Upper lobe of left lung (tissue), 6 donors: ENCODE data around the gene PLXNB2. TPM values are rescaled to one million over a fixed set of nuclear protein-coding genes. Genes with fewer than 3 reads are reported as not detected.

Source experiments
- ATAC-seq, 2 donors: fragments of 200-7000 bp; cut with Tn5 transposase; one replicate each; pipeline ENCODE4 v1.9.1; 2022; ENCODE audit warnings: mild to moderate bottlenecking in 2 of 2, moderate library complexity in 2 of 2; ENCODE audit not compliant: low FRiP score in 2 of 2
- DNase-seq, 2 donors: peaks; one replicate each; pipeline ENCODE4 v3.0.0-alpha.2; 2019 to 2020
- H3K27ac ChIP-seq, 4 donors: fragments of 200-600 bp; sonication (generic); one replicate each; pipeline ENCODE4 v1.5.1; 2016 to 2019
- H3K27me3 ChIP-seq, 4 donors: fragments of 200-600 bp; sonication (generic); one replicate each; pipeline ENCODE4 v1.5.1; 2017 to 2019
- H3K36me3 ChIP-seq, 4 donors: fragments of 200-600 bp; sonication (generic); one replicate each; pipeline ENCODE4 v1.5.1; 2016 to 2019
- H3K4me1 ChIP-seq, 4 donors: fragments of 200-600 bp; sonication (generic); one replicate each; pipeline ENCODE4 v1.5.1; 2018 to 2019
- H3K4me3 ChIP-seq, 4 donors: fragments of 200-600 bp; sonication (generic); one replicate each; pipeline ENCODE4 v1.5.1; 2017 to 2019; ENCODE audit warnings: mild to moderate bottlenecking in 2 of 4, moderate library complexity in 1 of 4
- H3K9me3 ChIP-seq, 4 donors: fragments of 200-600 bp; sonication (generic); one replicate each; pipeline ENCODE4 v1.5.1; 2018 to 2019
- EP300 ChIP-seq, 4 donors: sonication (generic); formaldehyde crosslinking; IDR thresholded peaks; one replicate each; pipeline ENCODE4 v1.5.1; 2017; ENCODE audit warnings: antibody characterized with exemption in 4 of 4, control low read depth in 2 of 4
- POLR2A ChIP-seq, 4 donors: fragments of 450-650 bp; IDR thresholded peaks; one replicate each; pipeline ENCODE4 v1.5.1; 2016 to 2017; ENCODE audit warnings: antibody characterized with exemption in 4 of 4, mild to moderate bottlenecking in 2 of 4
- POLR2AphosphoS5 ChIP-seq, 2 donors: sonication (generic); formaldehyde crosslinking; IDR thresholded peaks; one replicate each; pipeline ENCODE4 v1.5.1; 2017; ENCODE audit warnings: antibody characterized with exemption in 2 of 2
- WGBS, 2 donors: methylation state at CpG; one replicate each; pipeline ENCODE4 v1.1.5; 2017 to 2018; 5-methylcytosine and 5-hydroxymethylcytosine counted together
- total RNA-seq, 6 donors: library from RNA; depleted of rRNA in 4 of 6; stranded (reverse); fragments of >200 nt in 4 of 6; gene quantifications; one replicate each; pipeline versions ENCODE4 v1.1.0 to v1.2.1, GENCODE V29; 2016 to 2021
- TF ChIP-seq, protein P1 (sequence below), 6 experiments: fragments of 450-650 bp in 4 of 6; fragments of 200-600 bp in 2 of 6; sonication (generic) in 2 of 6; IDR thresholded peaks; one replicate each; pipeline ENCODE4 v1.5.1; 2016 to 2019; ENCODE audit warnings: antibody characterized with exemption in 6 of 6
- donor health status: DM: no; HTN: no; CAD: no; lungs with moderate emphysema.
- donor health status: DM: no; HTN: yes; CAD: no; lungs with severe emphysema.

The PLXNB2 gene
- total RNA-seq, 6 donors from 2014 or later: 218 to 407 (median 313) TPM

GRCh38 chr22:50347157-50347556, 39.7 kb upstream of the PLXNB2 start:
- ATAC-seq: no peak
- no peak for DNase-seq
- Histone ChIP-seq H3K36me3 (peaks cover 0 to 9% (median 5%) of the 10 kb centered on the region in 4 donors), H3K27me3 (no peaks in the 10 kb centered on the region), H3K4me1 (peaks cover 8 to 29% (median 17%) of the 10 kb centered on the region in 4 donors), H3K9me3 (no peaks in the 10 kb centered on the region), H3K4me3 (no peak overlapping the region), H3K27ac (no peak overlapping the region)
- WGBS, 2 donors: 81 to 86% methylated on average over 8 of the region's 8 CpGs
- TF ChIP-seq EP300 (IDR thresholded peaks at IDR 0.05): no peak
- TF ChIP-seq, protein P1, sequence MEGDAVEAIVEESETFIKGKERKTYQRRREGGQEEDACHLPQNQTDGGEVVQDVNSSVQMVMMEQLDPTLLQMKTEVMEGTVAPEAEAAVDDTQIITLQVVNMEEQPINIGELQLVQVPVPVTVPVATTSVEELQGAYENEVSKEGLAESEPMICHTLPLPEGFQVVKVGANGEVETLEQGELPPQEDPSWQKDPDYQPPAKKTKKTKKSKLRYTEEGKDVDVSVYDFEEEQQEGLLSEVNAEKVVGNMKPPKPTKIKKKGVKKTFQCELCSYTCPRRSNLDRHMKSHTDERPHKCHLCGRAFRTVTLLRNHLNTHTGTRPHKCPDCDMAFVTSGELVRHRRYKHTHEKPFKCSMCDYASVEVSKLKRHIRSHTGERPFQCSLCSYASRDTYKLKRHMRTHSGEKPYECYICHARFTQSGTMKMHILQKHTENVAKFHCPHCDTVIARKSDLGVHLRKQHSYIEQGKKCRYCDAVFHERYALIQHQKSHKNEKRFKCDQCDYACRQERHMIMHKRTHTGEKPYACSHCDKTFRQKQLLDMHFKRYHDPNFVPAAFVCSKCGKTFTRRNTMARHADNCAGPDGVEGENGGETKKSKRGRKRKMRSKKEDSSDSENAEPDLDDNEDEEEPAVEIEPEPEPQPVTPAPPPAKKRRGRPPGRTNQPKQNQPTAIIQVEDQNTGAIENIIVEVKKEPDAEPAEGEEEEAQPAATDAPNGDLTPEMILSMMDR (IDR thresholded peaks at IDR 0.05): no peak
- no peak for TF ChIP-seq POLR2A (IDR thresholded peaks at IDR 0.05)
- no peak for TF ChIP-seq POLR2AphosphoS5 (IDR thresholded peaks at IDR 0.05)

DNA sequence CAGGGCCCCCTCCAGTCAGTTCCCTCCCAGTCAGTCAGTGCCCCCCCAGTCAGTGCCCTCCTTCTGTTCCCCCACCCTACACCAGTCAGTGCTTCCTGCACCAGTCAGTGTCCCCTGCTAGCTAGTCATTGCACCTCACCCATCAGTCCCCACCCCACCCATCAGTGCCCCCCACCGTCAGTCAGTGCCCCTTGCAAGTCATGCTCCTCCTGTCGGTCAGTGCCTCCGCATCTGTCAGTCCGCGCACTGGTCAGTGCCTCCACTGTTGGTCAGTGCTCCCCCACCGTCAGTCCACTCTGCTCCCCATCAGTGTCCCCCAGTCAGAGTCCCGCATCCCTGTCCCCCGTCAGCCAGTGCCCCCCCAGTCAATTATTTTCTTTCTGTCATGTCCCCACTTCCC, 39.0 kb upstream of the PLXNB2 start:
- TF ChIP-seq POLR2AphosphoS5 (IDR thresholded peaks at IDR 0.05) (no peak), EP300 (IDR thresholded peaks at IDR 0.05) (no peak), POLR2A (IDR thresholded peaks at IDR 0.05) (no peak)
- TF ChIP-seq, protein P1 (IDR thresholded peaks at IDR 0.05): no peak
- WGBS, 2 donors: 81% methylated on average over 6 to 8 of the region's 8 CpGs
- Histone ChIP-seq H3K36me3 (peaks cover 0 to 5% (median 1%) of the 10 kb centered on the region in 4 donors), H3K4me1 (peaks cover 11 to 33% (median 21%) of the 10 kb centered on the region in 4 donors), H3K4me3 (no peak overlapping the region), H3K27me3 (no peaks in the 10 kb centered on the region), H3K9me3 (no peaks in the 10 kb centered on the region), H3K27ac (peak overlapping the region in 1 of 4 donors; percentile 5)
- ATAC-seq: no peak
- no peak for DNase-seq

- peaks cover 11 to 33% (median 21%) of the 10 kb centered on the region in 4 donors for H3K4me1 ChIP-seq
- H3K27ac ChIP-seq: peak overlapping the region; percentile 85 to 96 (median 86)
- no peaks in the 10 kb centered on the region for H3K27me3 ChIP-seq
- peak overlapping the region; percentile 82 to 98 (median 94) for H3K4me3 ChIP-seq
- ATAC-seq (no peak), DNase-seq (no peak)
- TF ChIP-seq POLR2A (IDR thresholded peaks at IDR 0.05) (no peak), POLR2AphosphoS5 (IDR thresholded peaks at IDR 0.05) (no peak), EP300 (IDR thresholded peaks at IDR 0.05) (no peak)
- TF ChIP-seq, protein P1 (IDR thresholded peaks at IDR 0.05): no peak
- no peaks in the 10 kb centered on the region for H3K9me3 ChIP-seq
- H3K36me3 ChIP-seq: peaks cover 0 to 2% (median 0%) of the 10 kb centered on the region in 4 donors
- 0% methylated on average over 6 of the region's 9 CpGs; no CpG with 5 or more reads in 1 of the 2 donors for WGBS, 2 donors
Observed at GRCh38 chr22:50343541-50343935, 36.1 kb upstream of the PLXNB2 start.

DNA sequence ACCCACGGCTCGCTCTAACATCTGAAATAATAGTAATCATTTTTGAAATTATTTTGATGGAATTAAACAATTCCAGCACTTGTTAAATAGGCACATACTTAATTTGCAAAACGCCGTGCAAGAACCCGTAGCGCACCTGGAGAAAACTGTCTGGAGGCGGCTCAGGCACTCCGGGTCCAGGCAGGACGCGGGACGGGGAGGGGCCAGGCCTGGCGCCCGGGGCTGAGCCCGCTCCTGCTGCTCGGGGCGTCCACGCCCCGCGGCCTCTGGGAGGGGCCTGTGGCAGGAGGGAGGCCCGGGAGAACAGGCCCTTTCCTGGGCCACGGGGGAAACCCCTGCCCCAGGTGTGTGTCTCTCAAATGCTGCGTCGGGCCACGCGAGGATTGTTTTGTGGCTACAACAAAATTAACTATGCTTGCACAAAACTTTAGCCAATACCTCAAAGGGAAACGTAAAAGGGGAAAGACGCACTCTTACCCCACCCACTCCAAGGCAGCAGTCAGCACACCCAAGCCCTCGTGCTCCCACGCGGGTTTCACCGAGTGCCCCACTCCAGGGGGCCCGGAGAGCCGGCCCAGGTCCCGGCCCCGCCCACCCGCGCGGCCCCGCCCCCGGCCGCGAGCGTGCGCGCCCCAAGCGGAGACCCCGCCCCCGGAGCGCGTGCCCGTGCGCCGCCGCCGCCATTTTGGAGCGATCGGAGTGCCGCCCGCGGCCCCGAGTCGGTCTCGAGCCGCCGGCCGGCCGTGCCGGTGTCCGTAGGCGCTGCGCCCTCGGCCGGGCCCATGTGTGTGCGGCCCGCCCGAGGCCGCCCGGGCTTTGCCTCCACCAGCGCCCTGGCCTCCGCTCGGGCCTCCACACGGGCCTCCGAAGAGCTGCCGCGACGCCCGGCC, 35.5 kb upstream of the PLXNB2 start, which contains the start of gene PPP6R2:
Gene PPP6R2 (plus strand): TSS at position 677 of the 890 bp plus-strand sequence. CDS start 50,582 bp downstream, outside the sequence.
- H3K36me3 ChIP-seq: no peaks in the 10 kb centered on the region
- peaks cover 11 to 32% (median 21%) of the 10 kb centered on the region in 4 donors for H3K4me1 ChIP-seq
- DNase-seq (peak; percentile 81 to 99), ATAC-seq (peak; percentile 87 to 97)
- no peaks in the 10 kb centered on the region for H3K27me3 ChIP-seq
- peak within 1 kb of the TSS; percentile 85 to 96 (median 86) for H3K27ac ChIP-seq
- no peaks in the 10 kb centered on the region for H3K9me3 ChIP-seq
- 0 to 2% methylated on average over 17 to 40 of the region's 87 CpGs for WGBS, 2 donors
- TF ChIP-seq, protein P1 (IDR thresholded peaks at IDR 0.05): peak in 2 of 6 experiments; percentile 15 to 21
- TF ChIP-seq POLR2AphosphoS5 (IDR thresholded peaks at IDR 0.05) (peak in 1 of 2 donors; percentile 23), POLR2A (IDR thresholded peaks at IDR 0.05) (peak in 2 of 4 donors; percentile 35 to 62), EP300 (IDR thresholded peaks at IDR 0.05) (no peak)
- H3K4me3 ChIP-seq: peak within 1 kb of the TSS; percentile 82 to 98 (median 94)
